B cell (primary cell): ENCODE data around the gene DCT. TPM values are rescaled to one million over a fixed set of nuclear protein-coding genes. Genes with fewer than 3 reads are reported as not detected.

Source experiments
- ATAC-seq: fragments of 200-7000 bp; cut with Tn5 transposase; one replicate; pipeline ENCODE4 v1.10.0; 2021; ENCODE audit warnings: low read depth, mild to moderate bottlenecking, moderate number of reproducible peaks, moderate library complexity
- CTCF ChIA-PET: fragments of 350-600 bp; sonication (Branson Sonifier 250); formaldehyde crosslinking; loops from one replicate; lab custom pipeline; 2021; ENCODE audit warnings: antibody characterized with exemption, inconsistent platforms; lab: Charles Lee
- POLR2A ChIA-PET: fragments of 350-600 bp; sonication (Branson Sonifier 250); formaldehyde crosslinking; loops from one replicate; lab custom pipeline; 2021; ENCODE audit warnings: antibody characterized with exemption; lab: Charles Lee
- DNase-seq: peaks from one replicate; pipeline ENCODE4 v3.0.0; 2013
- H2AFZ ChIP-seq: 2 replicates; pipeline ENCODE4 v1.6.1; 2012; ENCODE audit warnings: mild to moderate bottlenecking, low read depth, low read length; ENCODE audit not compliant: insufficient read depth, poor library complexity, severe bottlenecking
- H3K27ac ChIP-seq, 2 donors: 1 replicate in 1 of 2; 2 replicates in 1 of 2; pipeline ENCODE4 v1.5.1; 2012 to 2013; ENCODE audit warnings: low read length in 2 of 2, mild to moderate bottlenecking in 2 of 2, moderate library complexity in 1 of 2
- H3K27me3 ChIP-seq, 4 experiments: fragments of 200-600 bp in 1 of 4; sonication (generic) in 1 of 4; replicated peaks in 1 of 4; 1 replicate in 2 of 4; 2 replicates in 2 of 4; pipeline versions ENCODE4 v1.6.1 to v1.7.0; 2013 to 2016; ENCODE audit warnings: low read length in 3 of 4, mild to moderate bottlenecking in 2 of 4, mixed read lengths in 1 of 4, moderate library complexity in 1 of 4; ENCODE audit not compliant: insufficient read depth in 4 of 4, control insufficient read depth in 3 of 4; ENCODE audit errors: control extremely low read depth in 1 of 4
- H3K36me3 ChIP-seq, 2 experiments: replicated peaks in 1 of 2; 1 replicate in 1 of 2; 2 replicates in 1 of 2; pipeline versions ENCODE4 v1.6.1 to v1.7.1; 2013; ENCODE audit warnings: low read length in 1 of 2; ENCODE audit not compliant: insufficient read depth in 2 of 2, control insufficient read depth in 1 of 2; ENCODE audit errors: control extremely low read depth in 1 of 2, extremely low read depth in 1 of 2
- H3K4me1 ChIP-seq, 2 donors: fragments of 200-600 bp in 1 of 2; sonication (generic) in 1 of 2; 1 replicate in 1 of 2; 2 replicates in 1 of 2; pipeline versions ENCODE4 v1.5.1 to v1.6.1; 2013 to 2017; ENCODE audit warnings: low read length in 2 of 2; ENCODE audit not compliant: control insufficient read depth in 2 of 2, insufficient read depth in 2 of 2
- H3K4me2 ChIP-seq: replicated peaks from 2 replicates; pipeline ENCODE3; 2012; ENCODE audit warnings: mild to moderate bottlenecking, low read depth, low read length; ENCODE audit not compliant: poor library complexity, severe bottlenecking
- H3K4me3 ChIP-seq, 5 experiments: fragments of 200-600 bp in 1 of 5; sonication (generic) in 1 of 5; 1 replicate in 3 of 5; 2 replicates in 2 of 5; pipeline versions ENCODE4 v1.5.1 to v1.7.0; 2011 to 2016; ENCODE audit warnings: low read length in 4 of 5, mild to moderate bottlenecking in 4 of 5, low read depth in 2 of 5, control low read depth in 1 of 5, moderate library complexity in 1 of 5; ENCODE audit not compliant: insufficient read depth in 1 of 5; ENCODE audit errors: control extremely low read depth in 1 of 5, extremely low read depth in 1 of 5
- H3K79me2 ChIP-seq: fragments of 200-600 bp; sonication (generic); one replicate; pipeline ENCODE4 v1.6.0; 2016; ENCODE audit warnings: low read length; ENCODE audit not compliant: control insufficient read depth, insufficient read depth
- H3K9ac ChIP-seq: fragments of 200-600 bp; sonication (generic); 2 replicates; pipeline ENCODE4 v1.6.1; 2017; ENCODE audit warnings: mild to moderate bottlenecking, low read length, moderate library complexity
- H3K9me3 ChIP-seq, 3 donors: one replicate each; pipeline versions ENCODE4 v1.6.1 to v1.7.1; 2013; ENCODE audit warnings: low read length in 2 of 3; ENCODE audit not compliant: control insufficient read depth in 2 of 3, insufficient read depth in 1 of 3; ENCODE audit errors: control extremely low read depth in 1 of 3
- H4K20me1 ChIP-seq: 2 replicates; pipeline ENCODE4 v1.6.0; 2012; ENCODE audit warnings: mild to moderate bottlenecking, low read length; ENCODE audit not compliant: insufficient read depth, control insufficient read depth, poor library complexity, severe bottlenecking
- H3K27ac Mint-ChIP-seq: one replicate; pipeline ENCODE4 v1.8.0; 2021; ENCODE audit warnings: mixed read lengths
- H3K27me3 Mint-ChIP-seq: one replicate; pipeline ENCODE4 v1.8.0; 2021; ENCODE audit warnings: mixed read lengths
- H3K4me1 Mint-ChIP-seq: one replicate; pipeline ENCODE4 v1.8.0; 2021; ENCODE audit warnings: mixed read lengths
- H3K4me3 Mint-ChIP-seq: one replicate; pipeline ENCODE4 v1.8.0; 2021; ENCODE audit warnings: mixed read lengths
- H3K9me3 Mint-ChIP-seq: one replicate; pipeline ENCODE4 v1.8.0; 2022; ENCODE audit warnings: mixed read lengths; ENCODE audit not compliant: insufficient read depth
- EZH2 ChIP-seq: IDR thresholded peaks from 2 replicates; pipeline ENCODE4 v1.6.1; 2012; ENCODE audit warnings: borderline replicate concordance, low read depth, mild to moderate bottlenecking, moderate library complexity, low read length; ENCODE audit not compliant: insufficient read depth, poor library complexity, severe bottlenecking
- WGBS: methylation state at CpG from one replicate; pipeline ENCODE4 v1.1.5; 2013; ENCODE audit warnings: missing lambda C conversion rate; ENCODE audit not compliant: insufficient coverage; 5-methylcytosine and 5-hydroxymethylcytosine counted together
- intact Hi-C: fragments of 100-400 bp; cut with micrococcal nuclease; formaldehyde crosslinking; loops from one replicate; pipeline ENCODE4 v1.10.0; 2022
- polyA plus RNA-seq: library from polyadenylated mRNA; depleted of rRNA; stranded (reverse); fragments of >200 nt; gene quantifications from 2 replicates; pipeline ENCODE4 v1.2.3, GENCODE V29; 2012
- total RNA-seq, 2 donors: library from RNA; stranded (reverse); fragments of 120-200 nt in 1 of 2; gene quantifications; 1 replicate in 1 of 2; 2 replicates in 1 of 2; pipeline versions ENCODE4 v1.2.3 to v1.2.4, GENCODE V29; 2013 to 2022
- TF ChIP-seq, protein P1 (sequence below): fragments of 200-600 bp; IDR thresholded peaks from one replicate; pipeline ENCODE4 v1.8.0; 2022; ENCODE audit warnings: antibody characterized with exemption, mild to moderate bottlenecking

DCT gene
- total and polyA plus RNA-seq, 2 donors (not counting 1 experiment from before 2014, with no cell fraction given), result 0.10 to 0.18 TPM

DNA sequence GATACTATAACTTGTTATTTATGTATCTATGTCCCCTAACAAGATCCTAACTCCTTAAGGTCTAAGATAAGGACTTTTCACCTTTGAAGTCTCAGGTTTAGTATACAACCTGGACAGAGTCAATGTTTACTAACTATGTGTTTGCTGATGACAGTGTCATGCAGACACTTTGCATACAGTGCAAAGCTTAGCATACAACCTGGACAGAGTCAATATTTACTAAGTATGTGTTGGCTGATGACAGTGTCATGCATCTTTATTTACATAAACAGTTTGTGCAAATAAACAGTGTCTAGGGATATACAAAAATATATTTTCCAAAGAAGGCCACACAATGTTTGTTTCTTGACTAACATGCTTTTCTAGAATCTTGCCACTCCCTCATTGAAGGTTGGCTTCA lies 34.7 kb downstream of the DCT start:
- ATAC-seq (no peak), DNase-seq (no peak)
- H3K79me2 ChIP-seq, result no peaks in the 10 kb centered on the region
- H3K36me3 ChIP-seq, result no peaks in the 10 kb centered on the region
- H3K4me1 ChIP-seq, result no peaks in the 10 kb centered on the region
- H3K27ac ChIP-seq, result no peak overlapping the region
- no peak overlapping the region for H3K4me3 ChIP-seq
- no peaks in the 10 kb centered on the region for H4K20me1 ChIP-seq
- no peak overlapping the region for H3K9ac ChIP-seq
- Mint-ChIP-seq H3K27ac (no peak overlapping the region), H3K9me3 (no peaks in the 10 kb centered on the region), H3K4me1 (no peaks in the 10 kb centered on the region), H3K4me3 (no peak overlapping the region), H3K27me3 (peaks cover 22% of the 10 kb centered on the region)
- CTCF ChIA-PET, result interaction anchor here (1.1 kb wide), 1 partner anchor 172 kb away, joined by 4 read pairs; no protein-coding TSS in a partner anchor
- no peak overlapping the region for H2AFZ ChIP-seq
- H3K4me2 ChIP-seq, result no peak overlapping the region
- no peaks in the 10 kb centered on the region for H3K27me3 ChIP-seq
- H3K9me3 ChIP-seq, result peaks cover 0 to 1% (median 0%) of the 10 kb centered on the region in 3 donors
- intact Hi-C loops, result no loop called here
- POLR2A ChIA-PET, result no interaction called here
- TF ChIP-seq, protein P1, sequence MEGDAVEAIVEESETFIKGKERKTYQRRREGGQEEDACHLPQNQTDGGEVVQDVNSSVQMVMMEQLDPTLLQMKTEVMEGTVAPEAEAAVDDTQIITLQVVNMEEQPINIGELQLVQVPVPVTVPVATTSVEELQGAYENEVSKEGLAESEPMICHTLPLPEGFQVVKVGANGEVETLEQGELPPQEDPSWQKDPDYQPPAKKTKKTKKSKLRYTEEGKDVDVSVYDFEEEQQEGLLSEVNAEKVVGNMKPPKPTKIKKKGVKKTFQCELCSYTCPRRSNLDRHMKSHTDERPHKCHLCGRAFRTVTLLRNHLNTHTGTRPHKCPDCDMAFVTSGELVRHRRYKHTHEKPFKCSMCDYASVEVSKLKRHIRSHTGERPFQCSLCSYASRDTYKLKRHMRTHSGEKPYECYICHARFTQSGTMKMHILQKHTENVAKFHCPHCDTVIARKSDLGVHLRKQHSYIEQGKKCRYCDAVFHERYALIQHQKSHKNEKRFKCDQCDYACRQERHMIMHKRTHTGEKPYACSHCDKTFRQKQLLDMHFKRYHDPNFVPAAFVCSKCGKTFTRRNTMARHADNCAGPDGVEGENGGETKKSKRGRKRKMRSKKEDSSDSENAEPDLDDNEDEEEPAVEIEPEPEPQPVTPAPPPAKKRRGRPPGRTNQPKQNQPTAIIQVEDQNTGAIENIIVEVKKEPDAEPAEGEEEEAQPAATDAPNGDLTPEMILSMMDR, result no peak
- TF ChIP-seq EZH2, result no peak

- TF ChIP-seq EZH2, result no peak
- TF ChIP-seq, protein P1, result peak; percentile 72
- H3K79me2 ChIP-seq, result no peaks in the 10 kb centered on the region
- no peaks in the 10 kb centered on the region for H3K27me3 ChIP-seq
- no peak overlapping the region for H3K9ac ChIP-seq
- intact Hi-C loops, result no loop called here
- H3K9me3 Mint-ChIP-seq, result no peaks in the 10 kb centered on the region
- WGBS, result no CpG with 5 or more reads among the region's 4 CpGs
- no peak overlapping the region for H3K27ac Mint-ChIP-seq
- no peak overlapping the region for H3K4me3 ChIP-seq
- ATAC-seq (peak; percentile 58), DNase-seq (peak; percentile 53)
- no peak overlapping the region for H3K4me2 ChIP-seq
- H4K20me1 ChIP-seq, result no peaks in the 10 kb centered on the region
- H3K27me3 Mint-ChIP-seq, result peaks cover 8% of the 10 kb centered on the region
- H2AFZ ChIP-seq, result no peak overlapping the region
- H3K4me1 Mint-ChIP-seq, result peaks cover 6% of the 10 kb centered on the region
- ChIA-PET CTCF (interaction anchor here (0.7 to 16.6 kb wide), 14 partner anchors 10 to 284 kb away, joined by 3 to 366 read pairs (median 4); partner anchors contain the start of gene DCT), POLR2A (no interaction called here)
- no peak overlapping the region for H3K4me3 Mint-ChIP-seq
- H3K36me3 ChIP-seq, result no peaks in the 10 kb centered on the region
- peaks cover 7 to 8% of the 10 kb centered on the region in 2 donors for H3K4me1 ChIP-seq
- H3K9me3 ChIP-seq, result no peaks in the 10 kb centered on the region
- H3K27ac ChIP-seq, result no peak overlapping the region
Measured at GRCh38 chr13:94435604-94436226, 43.8 kb downstream of the DCT start.
